Ovary (tissue), 9 donors: ENCODE data around the gene ARF1. TPM values are rescaled to one million over a fixed set of nuclear protein-coding genes. Genes with fewer than 3 reads are reported as not detected.

ENCODE experiments used
- DNase-seq, 5 donors: peaks; one replicate each; pipeline ENCODE4 v3.0.0-alpha.2; 2019 to 2020
- H3K27ac ChIP-seq, 2 donors: fragments of 200-600 bp; one replicate each; pipeline versions ENCODE4 v1.5.1 to v1.8.0; 2019 to 2022
- H3K27me3 ChIP-seq: fragments of 200-600 bp; one replicate; pipeline ENCODE4 v1.8.0; 2022
- H3K36me3 ChIP-seq: fragments of 200-600 bp; sonication (generic); one replicate; pipeline ENCODE4 v1.5.1; 2019
- H3K4me1 ChIP-seq: one replicate; pipeline ENCODE4 v1.8.1; 2013; ENCODE audit warnings: mild to moderate bottlenecking, moderate library complexity; ENCODE audit not compliant: insufficient read depth
- H3K4me3 ChIP-seq: fragments of 200-600 bp; sonication (generic); one replicate; pipeline ENCODE4 v1.5.1; 2017
- H3K9me3 ChIP-seq, 2 donors: fragments of 200-600 bp in 1 of 2; sonication (generic) in 1 of 2; one replicate each; pipeline versions ENCODE4 v1.5.1 to v1.8.1; 2013 to 2019; ENCODE audit warnings: mild to moderate bottlenecking in 1 of 2, moderate library complexity in 1 of 2
- CTCF ChIP-seq, 3 donors: fragments of 450-650 bp in 2 of 3; fragments of 200-600 bp in 1 of 3; IDR thresholded peaks; one replicate each; pipeline versions ENCODE4 v1.5.1 to v1.8.0; 2016 to 2022; ENCODE audit warnings: antibody characterized with exemption in 3 of 3, mild to moderate bottlenecking in 1 of 3
- EP300 ChIP-seq: sonication (generic); formaldehyde crosslinking; IDR thresholded peaks from one replicate; pipeline ENCODE4 v1.6.1; 2017; ENCODE audit warnings: antibody characterized with exemption
- POLR2A ChIP-seq: fragments of 450-650 bp; IDR thresholded peaks from one replicate; pipeline ENCODE4 v1.6.1; 2017; ENCODE audit warnings: antibody characterized with exemption, mild to moderate bottlenecking, moderate library complexity
- WGBS, 3 donors: extraction: QIAGEN DNeasy Blood & Tissue Kit in 1 of 3; methylation state at CpG; one replicate each; pipeline versions ENCODE4 v1.1.5 to v1.1.7; 2013 to 2017; 5-methylcytosine and 5-hydroxymethylcytosine counted together
- intact Hi-C, 4 donors: fragments of 100-400 bp; cut with DNase I; formaldehyde crosslinking; loops; one replicate each; pipeline versions ENCODE4 v1.11.0 to v1.15.1; 2022 to 2023
- polyA plus RNA-seq, 2 donors: library from polyadenylated mRNA; stranded (reverse); fragments of 200-250 nt in 1 of 2; fragments of 350-450 nt in 1 of 2; fragmentation: Illumina TruSeq in 1 of 2; extraction: RNeasy Lipid Tissue Mini Kit (QIAGEN cat#74804) in 1 of 2; gene quantifications; one replicate each; pipeline ENCODE4 v1.2.3, GENCODE V29; 2013 to 2014
- total RNA-seq, 7 donors: library from RNA; depleted of rRNA in 2 of 7; stranded (reverse); fragments of >200 nt in 2 of 7; fragmentation: NEBNext Ultra II Directional in 3 of 7; extraction: Animal tissue kit (Norgen Biotek cat#: 25700) in 3 of 7; gene quantifications; one replicate each; pipeline versions ENCODE4 v1.1.0 to v1.2.4, GENCODE V29; 2016 to 2023
- donor health status: DM: no; HTN: no; CAD: no; lungs with moderate emphysema.
- donor health status: DM: no; HTN: no; CAD: no.
- donor health status: Bipolar disorder and iron deficiency.
- donor health status: DM: yes; HTN: yes; CAD: no.
- donor health status: DM: no; HTN: no; CAD: no.
- donor health status: DM: yes; HTN: yes; CAD: no.

ARF1 gene
- total and polyA plus RNA-seq, 9 donors, result 179 to 345 (median 285) TPM

GRCh38 chr1:228131766-228132165, 49.3 kb downstream of the ARF1 start:
- intact Hi-C loops, result loop anchor here in 1 of 4 donors (5.0 to 10.0 kb wide), 2 partner anchors 353 to 381 kb away; partner anchors contain the start of gene RNF187
- WGBS, 3 donors, result 88 to 93% (median 88%) methylated on average over 2 of the region's 2 CpGs
- no peak for DNase-seq
- Histone ChIP-seq H3K9me3 (no peaks in the 10 kb centered on the region), H3K4me1 (no peaks in the 10 kb centered on the region), H3K27me3 (no peaks in the 10 kb centered on the region), H3K27ac (no peak overlapping the region), H3K4me3 (no peak overlapping the region), H3K36me3 (no peaks in the 10 kb centered on the region)
- TF ChIP-seq CTCF (IDR thresholded peaks at IDR 0.05) (no peak), POLR2A (no peak), EP300 (no peak)

- no peak overlapping the region for H3K4me3 ChIP-seq
- WGBS, 3 donors, result 76 to 84% (median 81%) methylated on average over 12 of the region's 12 CpGs
- peaks cover 2% of the 10 kb centered on the region for H3K4me1 ChIP-seq
- TF ChIP-seq CTCF (IDR thresholded peaks at IDR 0.05) (no peak), POLR2A (no peak)
- no peaks in the 10 kb centered on the region for H3K27me3 ChIP-seq
- no peaks in the 10 kb centered on the region for H3K36me3 ChIP-seq
- no peaks in the 10 kb centered on the region for H3K9me3 ChIP-seq
- intact Hi-C loops, result loop anchor here in 1 of 4 donors (5.0 to 10.0 kb wide), 2 partner anchors 350 to 378 kb away; partner anchors contain the start of gene RNF187
- H3K27ac ChIP-seq, result no peak overlapping the region
- no peak for DNase-seq
These were observed 52.1 kb downstream of the ARF1 start for GRCh38 chr1:228134591-228134990.

GRCh38 chr1:228136901-228137300, 54.4 kb downstream of the ARF1 start:
- TF ChIP-seq POLR2A, result no peak
- TF ChIP-seq EP300, result no peak
- no peak for TF ChIP-seq CTCF (IDR thresholded peaks at IDR 0.05)
- Histone ChIP-seq H3K36me3 (no peaks in the 10 kb centered on the region), H3K4me3 (no peak overlapping the region), H3K9me3 (no peaks in the 10 kb centered on the region), H3K27me3 (no peaks in the 10 kb centered on the region), H3K4me1 (peaks cover 9% of the 10 kb centered on the region), H3K27ac (no peak overlapping the region)
- WGBS, 3 donors, result 25 to 45% (median 32%) methylated on average over 1 of the region's 1 CpG
- DNase-seq, result no peak
- intact Hi-C loops, result loop anchor here in 1 of 4 donors (10.0 kb wide), 1 partner anchor 348 kb away; the partner anchor contains the start of gene RNF187

- no peaks in the 10 kb centered on the region for H3K36me3 ChIP-seq
- intact Hi-C loops, result loop anchor here in 1 of 4 donors (10.0 kb wide), 1 partner anchor 345 kb away; the partner anchor contains the start of gene RNF187
- TF ChIP-seq EP300, result no peak
- TF ChIP-seq POLR2A, result peak; percentile 26
- peak overlapping the region; percentile 83 for H3K4me3 ChIP-seq
- peak overlapping the region; percentile 49 to 88 for H3K27ac ChIP-seq
- peaks cover 16% of the 10 kb centered on the region for H3K4me1 ChIP-seq
- no peaks in the 10 kb centered on the region for H3K9me3 ChIP-seq
- no peak for DNase-seq
- 20 to 22% (median 20%) methylated on average over 30 of the region's 30 CpGs for WGBS, 3 donors
- no peaks in the 10 kb centered on the region for H3K27me3 ChIP-seq
These were observed 57.0 kb downstream of the ARF1 start for GRCh38 chr1:228139406-228139930.
